GM12872 (cell line): ENCODE results near the gene GALNT9.

Source experiments
- CTCF ChIP-seq: IDR thresholded peaks from 3 replicates; pipeline ENCODE4 v1.5.1; 2011; ENCODE audit warnings: low read depth, mild to moderate bottlenecking, low read length, moderate library complexity; ENCODE audit not compliant: insufficient read depth

Gene GALNT9

GRCh38 chr12:132367071-132367851 lies 37.9 kb upstream of the GALNT9 start:
- TF ChIP-seq CTCF = no peak

- TF ChIP-seq CTCF = no peak
Measured at GRCh38 chr12:132366341-132366861, 37.0 kb upstream of the GALNT9 start.

GRCh38 chr12:132365226-132365625 lies 35.8 kb upstream of the GALNT9 start:
- TF ChIP-seq CTCF = no peak

GRCh38 chr12:132364348-132364902 lies 35.0 kb upstream of the GALNT9 start:
- TF ChIP-seq CTCF = no peak

GRCh38 chr12:132363661-132364347 lies 34.4 kb upstream of the GALNT9 start:
- no peak for TF ChIP-seq CTCF

- no peak for TF ChIP-seq CTCF
Measured at GRCh38 chr12:132362996-132363660, 33.7 kb upstream of the GALNT9 start.
